ENCODE measurements around the gene LCP1. TPM values are rescaled to one million over a fixed set of nuclear protein-coding genes. Genes with fewer than 3 reads are reported as not detected.
A peak's percentile ranks its signal among the peaks of the same experiment; 100 is the strongest.

The LCP1 gene, protein sequence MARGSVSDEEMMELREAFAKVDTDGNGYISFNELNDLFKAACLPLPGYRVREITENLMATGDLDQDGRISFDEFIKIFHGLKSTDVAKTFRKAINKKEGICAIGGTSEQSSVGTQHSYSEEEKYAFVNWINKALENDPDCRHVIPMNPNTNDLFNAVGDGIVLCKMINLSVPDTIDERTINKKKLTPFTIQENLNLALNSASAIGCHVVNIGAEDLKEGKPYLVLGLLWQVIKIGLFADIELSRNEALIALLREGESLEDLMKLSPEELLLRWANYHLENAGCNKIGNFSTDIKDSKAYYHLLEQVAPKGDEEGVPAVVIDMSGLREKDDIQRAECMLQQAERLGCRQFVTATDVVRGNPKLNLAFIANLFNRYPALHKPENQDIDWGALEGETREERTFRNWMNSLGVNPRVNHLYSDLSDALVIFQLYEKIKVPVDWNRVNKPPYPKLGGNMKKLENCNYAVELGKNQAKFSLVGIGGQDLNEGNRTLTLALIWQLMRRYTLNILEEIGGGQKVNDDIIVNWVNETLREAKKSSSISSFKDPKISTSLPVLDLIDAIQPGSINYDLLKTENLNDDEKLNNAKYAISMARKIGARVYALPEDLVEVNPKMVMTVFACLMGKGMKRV
- total RNA-seq (2011; cell fraction: chromatin; rRNA removed; ENCODE audit: low replicate concordance) = 33.3 and 88.1 TPM in 2 replicates
- 20.0 and 28.2 TPM in 2 replicates for total RNA-seq (2011; cell fraction: nucleolus; rRNA removed)
- total RNA-seq (2011; cell fraction: nucleoplasm; rRNA removed) = 41.3 and 46.6 TPM in 2 replicates
- total RNA-seq (2014; rRNA removed) (120 and 126 TPM in 2 replicates), total RNA-seq (2014; rRNA removed; fragmentation: Illumina TruSeq; extraction: Trizol) (179 and 208 TPM in 2 replicates), total RNA-seq (2015; rRNA removed; fragmentation: Illumina TruSeq; extraction: Trizol) (212 and 222 TPM in 2 replicates), total RNA-seq (2021) (157 and 163 TPM in 2 replicates), polyA plus RNA-seq (2011; rRNA removed) (148 and 250 TPM in 2 replicates), polyA plus RNA-seq (2014; fragmentation: Illumina TruSeq; extraction: Trizol) (213 and 230 TPM in 2 replicates), polyA plus RNA-seq (2014; fragmentation: Nextera tagmentation; extraction: Ambion mirVana) (100 to 1,000 TPM in 1 of 2 experiments, 10 to 100 TPM in 1; 83.0 to 255 TPM), polyA plus RNA-seq (2014; rRNA removed) (124 and 135 TPM in 2 replicates), polyA minus RNA-seq (2011; rRNA and poly(A)+ RNA removed) (173 and 458 TPM in 2 replicates), Bru-seq, nascent RNA (percentile 91 among the genes with signal in this experiment), BruChase-seq, experiment 1, labeled RNA remaining after a 2-hour chase (percentile 86 among the genes with signal in this experiment), BruChase-seq, experiment 2, labeled RNA remaining after a 6-hour chase (percentile 88 among the genes with signal in this experiment)
- polyA plus RNA-seq (2011; cell fraction: cytosol; rRNA removed) = 50.2 and 172 TPM in 2 replicates
- polyA plus RNA-seq (2011; cell fraction: nucleus; rRNA removed) = 26.8 and 103 TPM in 2 replicates
- 184 and 318 TPM in 2 replicates for polyA plus RNA-seq (2012)
- polyA minus RNA-seq (2011; cell fraction: cytosol; rRNA and poly(A)+ RNA removed) = 64.8 and 140 TPM in 2 replicates
- 16.2 and 85.0 TPM in 2 replicates for polyA minus RNA-seq (2011; cell fraction: nucleus; rRNA and poly(A)+ RNA removed)
- long read RNA-seq, experiment 1, transcript LCP1-201 (16 exons, 3,787 nt) = major isoform, 173 of 313 reads
- long read RNA-seq, experiment 1, partial matches to known transcripts = 49 of 313 reads
- long read RNA-seq, experiment 1, other reads (novel, unspliced or antisense) = 90 of 313 reads
- long read RNA-seq, experiment 2, transcript LCP1-201 (16 exons, 3,787 nt) = major isoform, 89 of 227 reads
- long read RNA-seq, experiment 2, partial matches to known transcripts = 121 of 227 reads
- long read RNA-seq, experiment 2, other reads (novel, unspliced or antisense) = 17 of 227 reads
- long read RNA-seq, experiment 3, transcript LCP1-201 (16 exons, 3,787 nt) = major isoform, 31 of 59 reads
- long read RNA-seq, experiment 3, partial matches to known transcripts = 17 of 59 reads
- long read RNA-seq, experiment 3, other reads (novel, unspliced or antisense) = 11 of 59 reads

GRCh38 chr13:46181840-46182490 lies at the start of gene LCP1:
LCP1 (minus strand) TSS chr13:46182177; CDS start chr13:46159662, 22,515 bp downstream.
- H3K4me1 ChIP-seq (replicated peaks in 1 of 2; ENCODE audit: control insufficient read depth in 2 of 2, insufficient read depth in 2 of 2, low read length in 2 of 2) = peaks cover 9 to 36% of the 10 kb centered on the region in 2 experiments; a peak in 4 of 5 replicates
- DNase-seq (ENCODE audit: extremely low read depth in 1 of 4, low spot score in 3 of 4) (peak; percentile 51 to 79 (median 52)), FAIRE-seq (peak; percentile 83), ATAC-seq (peak; percentile 82)
- H3K4me2 ChIP-seq (ENCODE audit: insufficient read depth, low read length) = peak within 1 kb of the TSS; percentile 95
- CTCF ChIA-PET (ENCODE audit: low intra/inter-chr PET ratio) = interaction anchor here (0.6 kb wide), 1 partner anchor 1030 kb away, joined by 9 read pairs; no protein-coding TSS in a partner anchor
- H3K4me3 ChIP-seq = peak within 1 kb of the TSS; percentile 70
- H3K27ac ChIP-seq (ENCODE audit: extremely low read depth, low read depth, low read length) = peak within 1 kb of the TSS; percentile 98
- H4K20me1 ChIP-seq (replicated peaks; ENCODE audit: control insufficient read depth, insufficient read depth, low read length) = no peaks in the 10 kb centered on the region
- peak within 1 kb of the TSS; percentile 76 to 89 for H3K9ac ChIP-seq (ENCODE audit: insufficient read depth in 1 of 2, low read depth in 2 of 2, low read length in 2 of 2)
- POLR2A ChIA-PET = interaction anchor here (0.6 to 0.9 kb wide), 4 partner anchors 11 to 261 kb away, joined by 3 to 5 read pairs (median 3); no protein-coding TSS in a partner anchor
- H3K9me1 ChIP-seq (ENCODE audit: control insufficient read depth, insufficient read depth, low read length) = no peaks in the 10 kb centered on the region
- BruUV-seq (replicated peaks) = no TSS peak
- H3K36me3 ChIP-seq (ENCODE audit: control insufficient read depth, insufficient read depth, low read length) = peaks cover 21% of the 10 kb centered on the region; the same call in 1 of the 3 replicates
- WGBS (ENCODE audit: insufficient coverage, low coverage, missing lambda C conversion rate) = 14% methylated on average over 5 of the region's 8 CpGs
- in situ Hi-C loops (cut with MboI) (no loop called here), intact Hi-C loops (cut with micrococcal nuclease) (loop anchor here (2.0 to 5.0 kb wide), 3 partner anchors 21 to 105 kb away; partner anchors contain the start of gene LRRC63)
- no peaks in the 10 kb centered on the region for H3K27me3 ChIP-seq (ENCODE audit: control insufficient read depth in 2 of 2, insufficient read depth in 2 of 2, low read length in 2 of 2)
- peak within 1 kb of the TSS; percentile 92 for H2AFZ ChIP-seq (ENCODE audit: low read depth, low read length)
- no peaks in the 10 kb centered on the region for H3K9me3 ChIP-seq (replicated peaks; ENCODE audit: control insufficient read depth, insufficient read depth, low read depth, low read length)
- H3K79me2 ChIP-seq (ENCODE audit: control insufficient read depth, insufficient read depth, low read length) = peaks cover 50% of the 10 kb centered on the region
- TF ChIP-seq PML (IDR thresholded peaks at IDR 0.05; ENCODE audit: low read length) (peak; percentile 79), CREB1 (IDR thresholded peaks at IDR 0.05) (0 out of 2 replicates have a peak, but pooled peaks have one; percentile 7), CREB1 (CRISPR knock-in tag; IDR thresholded peaks at IDR 0.05) (peak; percentile 27; the same call in 1 of the 2 replicates), EHMT2 (IDR thresholded peaks at IDR 0.05) (0 out of 2 replicates have a peak, but pooled peaks have one; percentile 14), SP1 (CRISPR knock-in tag; IDR thresholded peaks at IDR 0.05) (0 out of 2 replicates have a peak, but pooled peaks have one; percentile 56), FOSL1 (tag; conservative IDR thresholded peaks at IDR 0.05) (peak; percentile 66), TEAD1 (CRISPR knock-in tag; IDR thresholded peaks at IDR 0.05) (no peak), TBP (optimal IDR thresholded peaks at IDR 0.05; ENCODE audit: low read depth, low read length) (peak; percentile 85)
- TF ChIP-seq, protein P1, sequence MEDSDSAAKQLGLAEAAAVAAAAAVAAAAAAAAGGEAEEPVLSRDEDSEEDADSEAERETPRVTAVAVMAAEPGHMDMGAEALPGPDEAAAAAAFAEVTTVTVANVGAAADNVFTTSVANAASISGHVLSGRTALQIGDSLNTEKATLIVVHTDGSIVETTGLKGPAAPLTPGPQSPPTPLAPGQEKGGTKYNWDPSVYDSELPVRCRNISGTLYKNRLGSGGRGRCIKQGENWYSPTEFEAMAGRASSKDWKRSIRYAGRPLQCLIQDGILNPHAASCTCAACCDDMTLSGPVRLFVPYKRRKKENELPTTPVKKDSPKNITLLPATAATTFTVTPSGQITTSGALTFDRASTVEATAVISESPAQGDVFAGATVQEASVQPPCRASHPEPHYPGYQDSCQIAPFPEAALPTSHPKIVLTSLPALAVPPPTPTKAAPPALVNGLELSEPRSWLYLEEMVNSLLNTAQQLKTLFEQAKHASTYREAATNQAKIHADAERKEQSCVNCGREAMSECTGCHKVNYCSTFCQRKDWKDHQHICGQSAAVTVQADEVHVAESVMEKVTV (CRISPR knock-in tag; IDR thresholded peaks at IDR 0.05) = 0 out of 2 replicates have a peak, but pooled peaks have one; percentile 14

Measured in K562 (cell line).